HG02981 (cell line): ENCODE data around the gene LRFN2.

Experiments used
- ATAC-seq: cut with Tn5 transposase; IDR thresholded peaks from one replicate; pipeline ENCODE4 v1.9.1; 2021; ENCODE audit warnings: mild to moderate bottlenecking, moderate library complexity; ENCODE audit not compliant: unreplicated experiment

Gene LRFN2

DNA sequence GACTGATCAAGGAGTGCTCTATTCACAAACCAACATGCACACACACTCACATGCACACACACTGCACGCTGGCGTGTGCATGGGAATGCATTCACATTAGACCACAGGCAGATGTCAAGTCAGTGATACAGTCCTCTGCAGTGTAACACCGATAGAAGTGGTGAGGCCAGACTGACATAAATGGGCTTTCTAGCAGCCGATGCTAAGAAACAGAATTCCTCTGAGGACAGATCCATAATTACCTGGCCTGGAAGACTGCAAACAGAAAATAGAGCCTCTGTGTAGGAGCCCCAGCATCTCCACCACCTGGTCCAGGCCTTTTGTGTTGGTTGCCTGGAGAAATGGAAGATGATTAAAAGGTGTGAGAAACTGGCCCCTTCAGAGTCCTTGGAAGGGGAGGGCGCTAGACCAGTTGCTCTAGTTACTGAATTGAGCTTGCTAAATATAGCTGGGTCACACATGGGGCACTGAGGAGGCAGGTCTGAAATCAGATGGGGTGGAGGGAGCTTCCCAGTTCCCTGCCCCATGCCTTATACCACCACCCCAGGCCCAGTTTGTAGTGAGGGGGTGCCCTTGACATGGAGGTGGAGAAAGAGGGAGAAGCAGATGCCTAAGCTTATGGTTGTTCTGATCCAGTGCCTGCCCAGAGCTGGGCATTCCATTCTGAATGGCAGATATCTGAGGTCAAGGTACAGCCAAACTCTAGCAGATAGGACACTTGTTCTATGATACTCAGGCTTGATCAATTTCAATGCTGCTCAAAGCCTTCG lies 233.8 kb downstream of the LRFN2 start:
- no peak for ATAC-seq

DNA sequence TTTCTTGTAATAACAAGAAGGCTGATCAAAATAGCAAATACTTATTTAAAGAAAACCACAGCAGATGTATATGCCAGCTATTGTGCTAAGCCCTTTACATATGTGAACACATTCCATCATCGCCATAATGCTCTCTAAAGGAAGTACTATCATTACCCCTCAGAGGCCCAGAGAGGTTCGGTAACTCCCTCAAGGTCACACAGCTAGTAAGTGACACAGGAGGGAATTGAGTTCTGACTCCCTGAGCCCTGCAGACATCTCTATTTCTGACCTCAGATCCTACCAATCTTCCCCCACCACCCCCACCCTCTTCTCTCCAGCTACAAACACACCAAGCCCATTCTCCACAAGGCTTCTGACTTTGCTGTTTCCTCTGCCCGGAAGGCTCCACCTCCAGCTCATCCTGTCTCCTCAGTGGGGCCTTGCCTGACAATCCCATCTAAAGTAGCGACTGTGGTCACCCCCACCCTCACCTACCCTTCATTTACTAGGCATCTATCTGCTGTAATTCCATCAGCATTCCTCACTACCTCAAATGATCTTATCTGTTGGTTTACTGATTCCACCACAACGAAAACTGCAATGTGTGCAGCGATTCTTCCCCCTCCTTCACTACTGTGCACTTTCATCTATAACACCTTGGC lies 234.5 kb downstream of the LRFN2 start:
- ATAC-seq: no peak

DNA sequence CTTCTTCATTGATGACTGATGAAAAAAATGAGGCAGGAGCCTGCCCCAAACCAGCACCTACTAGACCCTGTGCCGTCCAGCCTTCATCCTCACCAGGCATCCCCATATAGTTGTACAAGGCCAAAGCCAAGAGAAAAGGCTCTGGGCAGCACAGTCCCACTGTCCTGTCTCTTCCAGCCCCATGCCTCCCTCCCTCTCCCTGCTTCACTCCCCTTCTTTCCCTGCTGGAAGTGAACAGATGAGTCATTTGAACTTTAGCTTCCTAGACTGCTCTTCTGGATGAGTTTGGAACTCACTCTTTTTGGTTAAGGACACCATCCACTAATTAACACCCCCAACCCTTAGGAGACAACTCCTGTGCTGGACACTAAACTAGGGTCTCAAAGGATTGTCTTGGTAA lies 235.2 kb downstream of the LRFN2 start:
- no peak for ATAC-seq

DNA sequence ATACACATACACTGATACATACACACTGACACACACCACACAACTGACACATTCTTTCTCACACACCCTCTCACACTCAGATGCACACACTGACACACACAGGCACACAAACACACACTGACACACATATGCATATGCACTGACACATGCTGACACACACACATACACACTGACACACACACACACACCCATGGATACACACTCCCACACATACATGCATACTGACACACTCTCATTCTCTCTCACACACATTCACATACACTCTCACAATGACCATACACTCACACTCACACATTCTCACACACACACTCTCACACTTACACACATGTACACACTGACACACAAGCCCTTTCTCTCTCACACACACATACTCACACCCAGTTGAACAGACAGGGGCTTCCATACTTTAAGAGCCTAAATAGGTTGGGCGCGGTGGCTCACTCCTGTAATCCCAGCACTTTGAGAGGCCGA lies 236.4 kb downstream of the LRFN2 start:
- ATAC-seq: no peak

DNA sequence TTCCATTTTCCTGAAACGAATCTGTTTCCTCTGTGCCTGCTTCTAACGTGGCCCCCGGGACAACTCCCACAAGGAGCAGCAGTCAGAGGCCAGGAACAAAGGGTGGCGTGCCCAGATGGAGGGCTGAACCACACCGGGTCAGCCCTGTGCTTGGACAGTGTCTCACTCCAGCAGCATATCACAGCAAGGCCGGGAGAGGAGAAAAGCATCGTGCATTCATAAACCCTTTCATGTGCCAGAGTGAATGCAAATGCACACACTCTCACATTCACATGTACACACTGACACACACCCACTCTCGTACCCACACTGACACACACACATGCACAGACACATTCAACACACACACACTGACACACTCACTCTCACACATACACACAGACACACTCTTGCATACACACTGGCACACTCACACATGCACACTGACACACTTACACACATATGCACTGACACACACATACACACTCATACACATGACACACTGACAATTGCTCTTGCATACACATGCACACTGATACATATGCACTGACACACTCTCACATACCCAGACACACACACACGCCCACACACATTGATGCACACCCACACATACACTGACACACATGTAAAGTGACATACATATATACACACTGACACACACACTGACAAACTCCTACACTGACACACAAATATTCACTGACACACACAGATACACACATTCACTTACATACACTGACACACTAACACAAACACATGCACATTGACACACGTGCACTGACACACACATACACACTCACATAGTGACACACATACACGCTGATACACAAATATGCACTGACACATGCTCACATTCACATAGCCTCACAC lies 237.0 kb downstream of the LRFN2 start:
- ATAC-seq: no peak

DNA sequence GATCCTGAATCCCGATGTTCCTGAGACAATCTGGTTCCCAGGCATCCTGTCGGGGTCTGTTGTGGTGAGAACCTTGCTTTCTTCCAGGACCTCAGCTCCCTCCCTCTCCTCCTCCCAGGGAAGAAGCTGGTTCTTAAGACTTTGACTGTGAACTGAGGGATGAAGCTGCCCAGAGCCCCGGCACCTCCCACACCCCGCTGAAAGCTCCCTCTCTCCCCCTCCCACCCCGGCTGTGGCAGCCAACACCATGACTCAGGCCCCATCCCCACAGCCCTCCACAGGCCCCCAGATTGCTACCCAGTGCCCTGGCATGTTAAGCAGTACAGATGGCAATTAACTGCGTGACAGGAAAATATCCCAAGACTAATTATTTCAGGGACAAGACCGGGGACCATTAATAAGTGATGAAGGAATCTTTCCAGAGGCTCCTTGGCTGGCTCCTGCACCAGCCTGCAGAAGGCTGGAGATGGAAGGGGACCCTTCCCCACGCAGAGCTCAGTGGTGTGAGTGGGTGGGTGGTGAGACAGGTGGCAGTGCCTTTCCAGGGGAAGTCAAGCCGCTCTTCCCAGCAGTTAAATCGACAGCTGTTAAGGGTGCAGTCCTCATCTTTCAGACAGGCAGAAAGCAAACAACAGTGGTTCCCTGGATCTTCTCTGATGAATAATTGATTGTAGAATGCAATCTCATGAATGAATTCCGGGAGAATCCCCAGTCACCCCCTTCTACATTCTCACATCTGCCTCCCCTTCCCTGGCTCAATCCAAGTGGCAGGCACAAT lies 237.9 kb downstream of the LRFN2 start:
- no peak for ATAC-seq

DNA sequence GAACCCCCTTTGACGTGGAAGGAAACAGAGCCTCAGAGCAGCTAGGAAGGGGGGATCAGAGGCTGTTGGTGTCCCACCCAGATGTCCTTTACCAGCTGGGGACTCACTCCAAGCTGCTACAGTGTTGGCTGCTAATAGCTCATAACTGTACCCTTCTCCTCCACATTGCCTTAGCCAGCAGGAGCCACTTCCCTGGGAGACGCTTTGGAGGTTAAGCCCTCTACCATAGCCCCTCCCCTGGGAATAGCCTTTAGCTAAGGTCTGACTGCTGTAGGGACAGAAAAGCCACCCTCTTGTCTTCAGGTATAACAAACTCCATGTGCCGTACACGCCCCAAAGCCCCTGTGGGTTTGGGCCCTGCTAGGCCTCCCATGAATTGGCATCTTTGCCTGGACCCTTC lies 238.6 kb downstream of the LRFN2 start:
- ATAC-seq: no peak

DNA sequence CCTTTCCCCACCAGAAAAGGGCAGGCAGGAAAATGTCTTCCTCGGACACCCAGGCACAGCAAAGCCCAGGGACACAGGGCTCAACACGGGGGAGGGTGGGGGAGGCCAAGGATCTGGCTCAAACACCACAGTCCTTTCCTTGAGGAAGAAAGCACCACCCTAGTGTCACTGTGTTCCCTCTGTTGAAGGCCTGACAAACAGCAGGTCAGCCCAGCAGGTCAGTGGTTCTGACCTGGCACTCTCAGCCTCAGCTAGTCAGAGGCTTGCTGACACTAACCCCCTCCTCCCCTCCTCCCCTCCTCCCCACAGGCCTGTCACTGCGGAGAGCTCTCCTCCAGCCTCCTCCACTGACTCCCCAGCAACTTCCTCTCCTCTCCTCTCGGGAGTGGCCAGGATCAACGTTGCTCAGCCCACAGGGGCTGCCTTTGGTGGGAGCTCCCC lies 239.6 kb downstream of the LRFN2 start:
- ATAC-seq: no peak

DNA sequence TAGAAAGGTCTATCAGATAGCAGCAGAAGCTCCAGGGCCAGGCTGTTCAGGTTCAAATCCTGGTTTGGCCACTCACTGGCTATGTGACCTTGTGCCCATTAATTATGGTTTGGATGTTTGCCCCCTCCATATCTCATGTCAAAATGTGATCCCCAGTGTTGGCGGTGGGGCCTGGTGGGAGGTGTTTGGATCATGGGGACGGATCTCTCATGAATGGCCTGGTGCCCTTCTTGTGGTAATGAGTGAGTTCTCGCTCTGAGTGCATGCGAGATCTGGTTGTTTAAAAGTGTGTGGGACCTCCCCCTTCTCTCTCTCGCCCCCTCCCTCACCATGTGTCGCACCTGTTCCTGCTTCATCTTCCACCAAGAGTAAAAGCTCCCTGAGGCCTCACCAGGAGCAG lies 240.9 kb downstream of the LRFN2 start:
- ATAC-seq: no peak

DNA sequence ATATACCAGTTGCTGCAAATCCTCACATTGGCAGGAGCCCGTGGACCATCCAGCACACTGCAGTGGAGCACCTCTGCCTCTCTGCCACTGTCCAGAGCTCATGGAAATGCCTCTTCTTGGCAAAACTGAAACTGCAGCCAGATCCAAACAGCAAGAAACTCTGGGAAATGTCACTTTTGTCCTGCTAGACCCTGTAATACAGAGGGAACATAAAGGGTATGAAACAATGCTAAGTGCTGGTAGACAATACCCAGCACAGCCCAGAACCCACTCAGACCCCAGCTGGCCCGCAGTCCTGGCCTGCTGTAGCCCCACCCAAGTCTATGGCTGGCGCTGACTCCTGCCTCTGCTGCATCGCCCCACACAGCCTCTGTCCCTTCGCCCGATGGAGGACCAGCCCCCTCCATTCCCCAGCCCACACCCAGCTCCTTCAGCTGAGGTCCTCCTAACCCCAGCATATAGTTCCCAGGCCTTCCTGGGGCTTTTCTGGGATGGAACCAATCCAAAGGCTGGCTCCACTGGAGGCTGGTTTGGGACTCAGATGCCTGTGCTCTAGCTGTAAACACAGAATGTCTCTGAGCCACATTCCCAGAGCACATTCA lies 242.5 kb downstream of the LRFN2 start:
- no peak for ATAC-seq

DNA sequence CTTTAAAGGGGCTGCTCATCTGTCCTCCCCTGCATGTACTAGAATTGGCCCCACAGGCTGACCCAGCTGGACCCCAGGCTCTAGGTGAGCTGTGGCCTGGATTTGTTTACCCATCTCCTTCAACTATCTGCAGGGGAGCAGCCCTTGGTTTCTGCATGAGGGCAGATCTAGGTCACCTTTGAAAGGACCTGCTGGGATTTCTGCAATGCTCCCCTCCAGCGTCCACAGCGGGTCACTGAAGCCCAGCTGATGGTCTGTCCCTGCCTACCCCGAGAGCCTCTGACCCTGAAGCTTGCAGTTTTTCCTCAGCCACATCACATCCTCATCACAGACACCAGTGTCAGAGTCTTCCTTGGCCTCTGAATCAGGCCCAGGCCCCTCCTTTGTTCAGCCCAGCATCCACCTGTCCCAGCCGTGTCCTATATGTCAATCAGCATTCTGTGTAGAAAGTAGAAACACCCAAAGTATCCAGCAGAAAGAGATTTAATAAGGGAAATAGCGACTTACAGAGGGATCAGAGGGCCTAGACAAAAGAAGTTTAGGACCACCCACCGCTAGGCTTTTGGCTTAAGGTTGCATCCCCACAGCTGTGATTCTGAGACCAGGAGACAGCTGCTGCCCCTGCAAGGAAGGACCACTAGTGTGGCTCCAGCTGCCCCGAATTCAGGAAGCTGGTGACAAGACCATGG lies 243.1 kb downstream of the LRFN2 start:
- no peak for ATAC-seq

DNA sequence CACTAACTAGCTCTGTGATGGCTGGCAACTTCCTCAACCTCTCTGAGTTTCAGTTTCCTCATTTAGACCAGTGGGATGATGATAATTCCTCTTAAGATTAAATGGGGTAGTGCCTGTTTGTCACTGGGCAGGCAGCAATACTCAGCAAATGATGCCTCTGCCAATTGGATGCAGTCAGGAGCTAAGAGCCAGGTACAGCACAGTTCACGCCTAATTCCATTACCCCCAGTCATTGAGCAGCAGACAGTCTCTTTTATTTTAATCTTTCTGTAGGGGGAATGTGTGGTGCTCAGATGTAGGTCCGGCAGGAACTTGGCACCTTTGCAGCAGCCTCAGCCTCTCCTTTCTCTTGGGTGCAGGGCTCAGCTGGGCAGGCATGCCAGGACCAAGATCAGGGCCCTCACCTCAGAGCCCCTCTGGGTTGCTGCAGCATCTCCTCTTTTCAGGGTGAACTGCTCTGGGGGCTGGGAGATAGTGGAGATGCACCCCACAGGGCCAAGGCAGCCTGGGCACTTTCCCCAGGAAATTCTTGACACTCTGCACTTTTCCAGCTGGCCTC lies 243.8 kb downstream of the LRFN2 start:
- no peak for ATAC-seq

DNA sequence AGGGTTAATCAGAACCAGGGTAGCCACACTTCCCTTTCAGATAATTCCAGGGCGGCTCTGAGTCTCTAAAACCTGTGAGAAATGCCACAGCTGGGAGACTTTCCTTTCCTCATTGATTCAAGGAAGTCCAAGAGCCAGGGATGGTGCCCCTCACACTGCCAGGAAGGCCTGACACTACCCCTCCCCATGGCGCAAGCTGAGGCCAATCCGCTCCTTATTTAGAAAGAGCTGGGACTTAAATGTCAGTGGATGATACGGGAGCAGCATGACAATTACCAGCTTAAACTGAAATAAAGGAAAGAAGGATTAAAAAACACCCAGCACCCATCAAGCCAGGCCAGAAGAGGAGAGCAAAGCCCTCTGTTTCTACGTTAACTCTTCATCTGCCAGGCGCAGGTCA lies 244.4 kb downstream of the LRFN2 start:
- no peak for ATAC-seq

DNA sequence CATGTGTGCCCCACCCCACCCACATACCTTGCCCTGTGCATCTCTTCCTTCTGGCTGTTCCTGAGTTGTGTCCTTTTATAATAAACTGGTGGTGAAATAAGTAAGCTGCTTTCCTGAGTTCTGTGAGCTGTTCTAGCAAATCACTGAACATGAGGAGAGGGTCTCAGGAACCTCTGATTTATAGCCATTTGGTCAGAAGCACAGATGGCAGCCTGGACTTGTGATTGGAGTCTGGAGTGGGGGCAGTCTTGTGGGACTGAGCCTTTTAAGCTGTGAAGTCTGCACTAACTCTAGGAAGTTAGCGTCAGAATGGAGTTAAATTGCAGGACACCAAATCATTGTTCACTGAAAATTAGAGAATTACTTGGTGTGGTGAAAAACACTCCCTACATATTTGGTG lies 245.4 kb downstream of the LRFN2 start:
- no peak for ATAC-seq
